HEK293 (cell line): ENCODE data around the gene ACP4.
"Not testable (repeated sequence)": the region's sequence is repeated elsewhere in the genome, so short reads cannot be mapped to it uniquely, and the experiment has no call there.

Experiments
- CTCF ChIA-PET: fragments of 350-600 bp; formaldehyde crosslinking; extraction: SDS; loops from one replicate; lab custom pipeline; 2021; ENCODE audit warnings: antibody characterized with exemption; lab: Yijun Ruan, JAX
- POLR2A ChIA-PET: fragments of 300-600 bp; formaldehyde crosslinking; extraction: SDS; loops from one replicate; lab custom pipeline; 2020; ENCODE audit warnings: antibody characterized with exemption, inconsistent platforms; lab: Yijun Ruan, JAX
- H3K27ac ChIP-seq: fragments of 200-500 bp; sonication (Bioruptor generic); 2 replicates; pipeline ENCODE4 v1.5.1; 2014; ENCODE audit warnings: low read depth, low read length, control low read depth, inconsistent platforms; ENCODE audit errors: extremely low read depth
- H3K36me3 ChIP-seq, 2 experiments: fragments of 200-500 bp in 1 of 2; sonication (Bioruptor generic) in 1 of 2; 1 replicate in 1 of 2; 2 replicates in 1 of 2; pipeline ENCODE4 v1.5.1; 2014 to 2017; ENCODE audit warnings: inconsistent platforms in 2 of 2, low read length in 2 of 2; ENCODE audit not compliant: control insufficient read depth in 2 of 2, insufficient read depth in 1 of 2
- H3K4me1 ChIP-seq: fragments of 200-500 bp; sonication (Bioruptor generic); 2 replicates; pipeline ENCODE4 v1.5.1; 2014; ENCODE audit warnings: mild to moderate bottlenecking, low read length, inconsistent platforms; ENCODE audit not compliant: control insufficient read depth, insufficient read depth
- H3K4me3 ChIP-seq: 2 replicates; pipeline ENCODE4 v1.5.1; 2011; ENCODE audit warnings: low read depth, mild to moderate bottlenecking, control low read depth, low read length, moderate library complexity
- H3K9me3 ChIP-seq: fragments of 200-500 bp; sonication (Bioruptor generic); 2 replicates; pipeline ENCODE4 v1.5.1; 2014; ENCODE audit warnings: low read depth, low read length, inconsistent platforms; ENCODE audit not compliant: control insufficient read depth, insufficient read depth
- YY1 ChIP-seq: fragments of 450-650 bp; formaldehyde crosslinking; IDR thresholded peaks from 2 replicates; pipeline ENCODE4 v1.5.1; 2018; ENCODE audit warnings: missing biosample characterization, missing genetic modification characterization
- ZBTB17 ChIP-seq: fragments of 450-650 bp; formaldehyde crosslinking; IDR thresholded peaks from 2 replicates; pipeline ENCODE4 v1.5.1; 2016; ENCODE audit warnings: missing biosample characterization, missing genetic modification characterization
- ZNF121 ChIP-seq: fragments of 450-650 bp; formaldehyde crosslinking; IDR thresholded peaks from 2 replicates; pipeline ENCODE4 v1.5.1; 2016; ENCODE audit warnings: missing biosample characterization, missing genetic modification characterization
- ZNF211 ChIP-seq: fragments of 450-650 bp; formaldehyde crosslinking; IDR thresholded peaks from 2 replicates; pipeline ENCODE4 v1.5.1; 2016; ENCODE audit warnings: low read depth, missing biosample characterization, missing genetic modification characterization
- ZNF335 ChIP-seq: fragments of 450-650 bp; formaldehyde crosslinking; conservative IDR thresholded peaks from 2 replicates; pipeline ENCODE4 v1.5.1; 2016; ENCODE audit warnings: missing biosample characterization, missing genetic modification characterization
- ZNF488 ChIP-seq: fragments of 450-650 bp; formaldehyde crosslinking; IDR thresholded peaks from 2 replicates; pipeline ENCODE4 v1.5.1; 2016; ENCODE audit warnings: missing biosample characterization, missing genetic modification characterization
- ZNF623 ChIP-seq: fragments of 450-650 bp; formaldehyde crosslinking; IDR thresholded peaks from 2 replicates; pipeline ENCODE4 v1.5.1; 2016; ENCODE audit warnings: missing biosample characterization, missing genetic modification characterization
- ZNF76 ChIP-seq: fragments of 450-650 bp; formaldehyde crosslinking; IDR thresholded peaks from 2 replicates; pipeline ENCODE4; 2016; ENCODE audit warnings: low read depth, missing biosample characterization, missing genetic modification characterization, borderline replicate concordance
- ZNF791 ChIP-seq: fragments of 450-650 bp; formaldehyde crosslinking; IDR thresholded peaks from 2 replicates; pipeline ENCODE4 v1.5.1; 2016; ENCODE audit warnings: missing biosample characterization, missing genetic modification characterization

The ACP4 gene

GRCh38 chr19:50756244-50756643 lies 34.0 kb upstream of the ACP4 start:
- CTCF ChIA-PET: interaction anchor here (0.5 kb wide), 1 partner anchor 37 kb away, joined by 5 read pairs; no protein-coding TSS in a partner anchor
- POLR2A ChIA-PET, H3K27ac ChIP-seq, H3K9me3 ChIP-seq, H3K4me1 ChIP-seq, H3K4me3 ChIP-seq, H3K36me3 ChIP-seq: not testable (repeated sequence)
- TF ChIP-seq ZNF623 (tag by site-specific recombination): peak; percentile 97

GRCh38 chr19:50757624-50758023 lies 32.6 kb upstream of the ACP4 start:
- CTCF ChIA-PET, POLR2A ChIA-PET: not testable (repeated sequence)

GRCh38 chr19:50759076-50759475 lies 31.1 kb upstream of the ACP4 start:
- H3K4me3 ChIP-seq, H3K36me3 ChIP-seq, H3K9me3 ChIP-seq, H3K4me1 ChIP-seq, POLR2A ChIA-PET, H3K27ac ChIP-seq: not testable (repeated sequence)
- CTCF ChIA-PET: interaction anchor here (0.6 to 1.4 kb wide), 3 partner anchors 50 to 609 kb away, joined by 3 to 4 read pairs (median 3); no protein-coding TSS in a partner anchor

More at GRCh38 chr19:50757624-50758023, 32.6 kb upstream of the ACP4 start:
- H3K27ac ChIP-seq, H3K36me3 ChIP-seq, H3K4me1 ChIP-seq, H3K4me3 ChIP-seq, H3K9me3 ChIP-seq: not testable (repeated sequence)
- TF ChIP-seq ZNF121 (tag by site-specific recombination): peak; percentile 74

GRCh38 chr19:50759886-50760285 lies 30.3 kb upstream of the ACP4 start:
- no peaks in the 10 kb centered on the region for H3K4me1 ChIP-seq
- H3K36me3 ChIP-seq: no peaks in the 10 kb centered on the region
- H3K9me3 ChIP-seq: no peaks in the 10 kb centered on the region
- TF ChIP-seq ZNF211 (tag by site-specific recombination) (no peak), YY1 (tag by site-specific recombination) (peak; percentile 40; the same call in 1 of the 2 replicates), ZNF76 (tag by site-specific recombination) (peak; percentile 62; the same call in 1 of the 2 replicates), ZNF335 (tag by site-specific recombination) (0 out of 2 replicates have a peak, but pooled peaks have one; percentile 28), ZNF488 (tag by site-specific recombination) (no peak), ZBTB17 (tag by site-specific recombination) (0 out of 2 replicates have a peak, but pooled peaks have one; percentile 33), ZNF791 (no peak)
- no peak overlapping the region for H3K27ac ChIP-seq
- ChIA-PET CTCF (interaction anchor here (0.6 to 1.4 kb wide), 6 partner anchors 9 to 171 kb away, joined by 3 to 6 read pairs (median 4); no protein-coding TSS in a partner anchor), POLR2A (no interaction called here)
- no peak overlapping the region for H3K4me3 ChIP-seq

- H3K9me3 ChIP-seq, H3K27ac ChIP-seq, H3K36me3 ChIP-seq, H3K4me3 ChIP-seq, H3K4me1 ChIP-seq: not testable (repeated sequence)
- ChIA-PET POLR2A (interaction anchor here (0.6 kb wide), 2 partner anchors 32 to 171 kb away, joined by 3 to 4 read pairs; no protein-coding TSS in a partner anchor), CTCF (interaction anchor here (0.6 to 1.3 kb wide), 5 partner anchors 9 to 824 kb away, joined by 3 to 6 read pairs (median 4); no protein-coding TSS in a partner anchor)
Observed at GRCh38 chr19:50761501-50761900, 28.7 kb upstream of the ACP4 start.

- H3K36me3 ChIP-seq, H3K9me3 ChIP-seq, H3K4me1 ChIP-seq, H3K27ac ChIP-seq, H3K4me3 ChIP-seq: not testable (repeated sequence)
- ChIA-PET POLR2A (interaction anchor here (0.6 kb wide), 1 partner anchor 10 kb away, joined by 3 read pairs; no protein-coding TSS in a partner anchor), CTCF (interaction anchor here (0.7 to 2.1 kb wide), 4 partner anchors 16 to 158 kb away, joined by 3 to 6 read pairs (median 4); no protein-coding TSS in a partner anchor)
Observed at GRCh38 chr19:50763521-50763920, 26.7 kb upstream of the ACP4 start.
